Measurements from ENCODE around the gene SAMD4A. TPM values are rescaled to one million over a fixed set of nuclear protein-coding genes. Genes with fewer than 3 reads are reported as not detected.

The SAMD4A gene
- total RNA-seq, 1 experiment from 2014 or later = 18.3 TPM

DNA sequence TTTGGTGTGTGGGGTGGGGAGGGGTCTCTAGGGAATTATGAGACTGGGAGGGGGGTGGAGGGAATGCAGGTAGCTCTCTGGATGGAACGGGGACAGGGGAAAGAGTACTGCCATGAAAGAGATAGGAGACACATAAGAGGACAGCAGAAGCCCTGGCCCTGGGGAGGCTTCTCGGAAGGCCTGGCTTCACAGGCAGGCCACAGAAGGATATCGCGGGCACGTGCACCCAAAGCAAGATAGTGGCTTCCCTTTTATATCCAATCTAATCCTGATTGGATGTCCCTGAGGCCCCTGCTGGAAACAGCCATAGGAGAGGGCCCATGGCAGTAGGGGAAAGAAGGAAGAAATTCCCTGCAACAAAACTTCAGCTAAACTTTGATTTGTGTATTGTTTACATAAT, 222.2 kb downstream of the SAMD4A start:
- no peaks in the 10 kb centered on the region for H3K27me3 ChIP-seq (ENCODE audit: insufficient read depth, low read depth)
- ChIA-PET CTCF (no interaction called here), POLR2A (ENCODE audit: unreplicated experiment) (interaction anchor here (0.5 kb wide), 1 partner anchor 222 kb away, joined by 3 read pairs; the partner anchor contains the start of gene SAMD4A)
- no peaks in the 10 kb centered on the region for H3K4me1 ChIP-seq (replicated peaks; ENCODE audit: insufficient read depth)
- H3F3A ChIP-seq (ENCODE audit: insufficient read depth, low read depth) = no peaks in the 10 kb centered on the region; the same call in 1 of the 2 replicates
- no peaks in the 10 kb centered on the region for H3K79me2 ChIP-seq (ENCODE audit: low read depth)
- intact Hi-C loops (cut with micrococcal nuclease; ENCODE audit: unreplicated experiment) = no loop called here
- no peak overlapping the region for H3K27ac ChIP-seq
- H4K20me1 ChIP-seq (ENCODE audit: insufficient read depth) = no peaks in the 10 kb centered on the region; the same call in 1 of the 2 replicates
- H3K9me3 ChIP-seq (ENCODE audit: insufficient read depth, low read depth) = no peaks in the 10 kb centered on the region
- no TSS peak for BruUV-seq (replicated peaks)
- H3K9me2 ChIP-seq (ENCODE audit: insufficient read depth) = no peaks in the 10 kb centered on the region
- TF ChIP-seq, protein P1, sequence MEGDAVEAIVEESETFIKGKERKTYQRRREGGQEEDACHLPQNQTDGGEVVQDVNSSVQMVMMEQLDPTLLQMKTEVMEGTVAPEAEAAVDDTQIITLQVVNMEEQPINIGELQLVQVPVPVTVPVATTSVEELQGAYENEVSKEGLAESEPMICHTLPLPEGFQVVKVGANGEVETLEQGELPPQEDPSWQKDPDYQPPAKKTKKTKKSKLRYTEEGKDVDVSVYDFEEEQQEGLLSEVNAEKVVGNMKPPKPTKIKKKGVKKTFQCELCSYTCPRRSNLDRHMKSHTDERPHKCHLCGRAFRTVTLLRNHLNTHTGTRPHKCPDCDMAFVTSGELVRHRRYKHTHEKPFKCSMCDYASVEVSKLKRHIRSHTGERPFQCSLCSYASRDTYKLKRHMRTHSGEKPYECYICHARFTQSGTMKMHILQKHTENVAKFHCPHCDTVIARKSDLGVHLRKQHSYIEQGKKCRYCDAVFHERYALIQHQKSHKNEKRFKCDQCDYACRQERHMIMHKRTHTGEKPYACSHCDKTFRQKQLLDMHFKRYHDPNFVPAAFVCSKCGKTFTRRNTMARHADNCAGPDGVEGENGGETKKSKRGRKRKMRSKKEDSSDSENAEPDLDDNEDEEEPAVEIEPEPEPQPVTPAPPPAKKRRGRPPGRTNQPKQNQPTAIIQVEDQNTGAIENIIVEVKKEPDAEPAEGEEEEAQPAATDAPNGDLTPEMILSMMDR (conservative IDR thresholded peaks at IDR 0.05) = no peak
- TF ChIP-seq EZH2 (IDR thresholded peaks at IDR 0.05; ENCODE audit: low read depth) = no peak
- H3K36me3 ChIP-seq (ENCODE audit: low read depth) = no peaks in the 10 kb centered on the region
- no peak overlapping the region for H2AFZ ChIP-seq
- no peak overlapping the region for H3K4me2 ChIP-seq
- DNase-seq = no peak
- no peak overlapping the region for H3K4me3 ChIP-seq

DNA sequence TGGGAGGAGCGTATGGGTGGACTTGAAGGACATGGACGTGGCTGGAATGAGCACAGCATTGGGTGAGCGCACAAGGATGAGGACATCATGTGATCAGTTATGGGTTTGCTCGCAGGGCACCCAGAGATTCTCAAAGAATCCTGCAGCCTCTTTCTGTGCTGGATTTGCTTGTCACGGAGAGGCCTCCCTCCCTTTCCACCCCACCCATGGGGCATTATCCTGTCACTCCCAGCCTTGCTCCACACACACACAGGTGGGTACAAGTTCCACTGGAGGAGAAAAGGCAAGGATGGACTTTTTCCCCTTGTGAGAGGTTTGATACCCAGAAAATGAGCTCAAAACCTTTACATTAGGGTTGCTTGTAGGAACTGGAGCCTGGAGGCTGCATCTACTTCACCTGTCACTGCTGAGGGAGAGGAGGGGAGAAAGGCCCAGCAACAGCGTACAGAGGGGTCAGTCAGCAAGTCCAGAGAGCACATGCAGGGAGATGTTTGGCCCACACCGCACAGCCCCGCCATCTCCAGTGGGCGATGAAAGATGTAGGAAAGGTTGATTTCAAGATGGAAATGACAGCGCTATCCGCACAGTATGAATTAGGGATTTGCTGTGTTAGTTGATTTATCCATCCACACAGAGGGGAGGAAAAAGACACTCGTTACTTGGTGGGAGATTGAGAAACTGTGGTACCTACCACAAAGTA, 223.0 kb downstream of the SAMD4A start:
- Histone ChIP-seq H3K4me3 (no peak overlapping the region), H3K79me2 (ENCODE audit: low read depth) (no peaks in the 10 kb centered on the region), H3K9me3 (ENCODE audit: insufficient read depth, low read depth) (no peaks in the 10 kb centered on the region), H3K27me3 (ENCODE audit: insufficient read depth, low read depth) (no peaks in the 10 kb centered on the region), H3K4me1 (replicated peaks; ENCODE audit: insufficient read depth) (no peaks in the 10 kb centered on the region), H4K20me1 (ENCODE audit: insufficient read depth) (no peaks in the 10 kb centered on the region; the same call in 1 of the 2 replicates), H3K36me3 (ENCODE audit: low read depth) (no peaks in the 10 kb centered on the region), H2AFZ (no peak overlapping the region), H3F3A (ENCODE audit: insufficient read depth, low read depth) (no peaks in the 10 kb centered on the region; the same call in 1 of the 2 replicates), H3K27ac (no peak overlapping the region), H3K9me2 (ENCODE audit: insufficient read depth) (no peaks in the 10 kb centered on the region), H3K4me2 (no peak overlapping the region)
- POLR2A ChIA-PET (ENCODE audit: unreplicated experiment) = no interaction called here
- CTCF ChIA-PET = no interaction called here
- DNase-seq = no peak
- intact Hi-C loops (cut with micrococcal nuclease; ENCODE audit: unreplicated experiment) = no loop called here
- no TSS peak for BruUV-seq (replicated peaks)
- no peak for TF ChIP-seq EZH2 (IDR thresholded peaks at IDR 0.05; ENCODE audit: low read depth)
- TF ChIP-seq, protein P1 (conservative IDR thresholded peaks at IDR 0.05) = no peak

DNA sequence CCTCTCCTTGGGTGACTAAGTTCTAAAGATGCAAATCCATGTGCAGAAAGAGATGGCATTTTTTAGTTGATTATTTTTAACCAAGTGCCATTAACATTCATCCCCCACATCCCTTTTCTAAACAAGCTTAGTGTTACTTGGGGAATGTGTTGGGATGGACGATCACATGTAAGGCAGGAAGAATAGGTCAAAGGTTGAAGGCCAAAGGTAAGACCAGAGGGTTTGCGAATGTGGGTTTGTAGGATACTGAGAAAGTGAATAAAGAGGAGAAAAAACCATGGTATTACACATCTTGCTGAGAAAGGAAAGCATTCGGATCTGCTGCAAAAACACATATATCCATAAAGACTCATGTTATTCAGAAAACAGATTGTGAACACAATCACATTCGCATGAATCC, 224.1 kb downstream of the SAMD4A start:
- Histone ChIP-seq H4K20me1 (ENCODE audit: insufficient read depth) (no peaks in the 10 kb centered on the region; the same call in 1 of the 2 replicates), H2AFZ (no peak overlapping the region), H3K27ac (no peak overlapping the region), H3K4me1 (replicated peaks; ENCODE audit: insufficient read depth) (no peaks in the 10 kb centered on the region), H3F3A (ENCODE audit: insufficient read depth, low read depth) (no peaks in the 10 kb centered on the region), H3K79me2 (ENCODE audit: low read depth) (no peaks in the 10 kb centered on the region), H3K4me3 (no peak overlapping the region), H3K9me3 (ENCODE audit: insufficient read depth, low read depth) (no peaks in the 10 kb centered on the region), H3K27me3 (ENCODE audit: insufficient read depth, low read depth) (no peaks in the 10 kb centered on the region), H3K9me2 (ENCODE audit: insufficient read depth) (no peaks in the 10 kb centered on the region), H3K36me3 (ENCODE audit: low read depth) (no peaks in the 10 kb centered on the region), H3K4me2 (no peak overlapping the region)
- no TSS peak for BruUV-seq (replicated peaks)
- ChIA-PET CTCF (no interaction called here), POLR2A (ENCODE audit: unreplicated experiment) (no interaction called here)
- TF ChIP-seq, protein P1 (conservative IDR thresholded peaks at IDR 0.05) = no peak
- TF ChIP-seq EZH2 (IDR thresholded peaks at IDR 0.05; ENCODE audit: low read depth) = no peak
- no peak for DNase-seq
- intact Hi-C loops (cut with micrococcal nuclease; ENCODE audit: unreplicated experiment) = no loop called here

Data from PC-9 (cell line).